Endothelial cell of umbilical vein (primary cell): ENCODE data around the gene HAGH. TPM values are rescaled to one million over a fixed set of nuclear protein-coding genes. Genes with fewer than 3 reads are reported as not detected.

Experiments used
- BruUV-seq: library from RNA; stranded (reverse); fragments of 400-500 nt; replicated peaks from 2 replicates; lab custom pipeline; 2021; lab: Mats Ljungman, UMichigan
- CTCF ChIA-PET: fragments of 300-600, 350-600 bp; sonication (Branson Sonifier 250); formaldehyde crosslinking; loops from one replicate; lab custom pipeline; 2021; ENCODE audit warnings: antibody characterized with exemption, inconsistent platforms; lab: Charles Lee
- POLR2A ChIA-PET: fragments of 300-600, 350-600 bp; sonication (Branson Sonifier 250); formaldehyde crosslinking; loops from one replicate; lab custom pipeline; 2021; ENCODE audit warnings: antibody characterized with exemption, inconsistent platforms; lab: Charles Lee
- DNase-seq: peaks from one replicate; pipeline ENCODE4 v3.0.0-alpha.2; 2011; ENCODE audit warnings: low read depth, low spot score
- FAIRE-seq: peaks from 2 replicates; lab custom pipeline; 2011; peaks lifted over from hg19 to GRCh38; lab: Jason Lieb, UNC
- H2AFZ ChIP-seq: 2 replicates; pipeline ENCODE4 v1.6.0; 2012; ENCODE audit warnings: low read depth, low read length, control low read depth, inconsistent platforms
- H3K27ac ChIP-seq: 2 replicates; pipeline ENCODE4 v1.5.1; 2011; ENCODE audit warnings: low read depth, mild to moderate bottlenecking, control low read depth, low read length, moderate library complexity; ENCODE audit not compliant: insufficient read depth
- H3K27me3 ChIP-seq, 2 experiments: 2 replicates each; pipeline versions ENCODE4 v1.6.0 to v1.6.1; 2011; ENCODE audit warnings: low read length in 2 of 2, mixed read lengths in 1 of 2; ENCODE audit not compliant: control insufficient read depth in 2 of 2, insufficient read depth in 2 of 2
- H3K36me3 ChIP-seq, 2 experiments: 2 replicates in 1 of 2; 3 replicates in 1 of 2; pipeline ENCODE4 v1.5.1; 2011; ENCODE audit warnings: low read length in 2 of 2, mild to moderate bottlenecking in 1 of 2, moderate library complexity in 1 of 2; ENCODE audit not compliant: control insufficient read depth in 2 of 2, insufficient read depth in 2 of 2; ENCODE audit errors: extremely low read depth in 1 of 2
- H3K4me1 ChIP-seq: 3 replicates; pipeline ENCODE4 v1.5.1; 2011; ENCODE audit warnings: mild to moderate bottlenecking, low read length; ENCODE audit not compliant: control insufficient read depth, insufficient read depth; ENCODE audit errors: extremely low read depth
- H3K4me2 ChIP-seq: 2 replicates; pipeline ENCODE4 v1.6.1; 2011; ENCODE audit warnings: low read length, control low read depth, mixed read lengths; ENCODE audit not compliant: insufficient read depth
- H3K4me3 ChIP-seq, 3 experiments: fragments of 200-600 bp in 1 of 3; sonication (generic), shearing (Covaris generic) in 1 of 3; replicated peaks in 1 of 3; 2 replicates each; pipeline ENCODE4 v1.5.1; 2011 to 2016; ENCODE audit warnings: control low read depth in 3 of 3, low read length in 3 of 3, mild to moderate bottlenecking in 2 of 3, inconsistent platforms in 1 of 3, low read depth in 1 of 3, moderate library complexity in 1 of 3; ENCODE audit not compliant: insufficient read depth in 1 of 3
- H3K79me2 ChIP-seq: 2 replicates; pipeline ENCODE4 v1.6.0; 2012; ENCODE audit warnings: low read length, inconsistent platforms; ENCODE audit not compliant: control insufficient read depth, insufficient read depth
- H3K9ac ChIP-seq: replicated peaks from 2 replicates; pipeline ENCODE3; 2011; ENCODE audit warnings: low read length, control low read depth; ENCODE audit not compliant: insufficient read depth; ENCODE audit errors: extremely low read depth
- H3K9me1 ChIP-seq: replicated peaks from 3 replicates; pipeline ENCODE4 v1.6.0; 2011; ENCODE audit warnings: mild to moderate bottlenecking, low read length; ENCODE audit not compliant: control insufficient read depth, insufficient read depth; ENCODE audit errors: extremely low read depth
- H3K9me3 ChIP-seq: replicated peaks from 2 replicates; pipeline ENCODE4 v1.5.1; 2012; ENCODE audit warnings: low read length, inconsistent platforms; ENCODE audit not compliant: control insufficient read depth, insufficient read depth
- H4K20me1 ChIP-seq: replicated peaks from 2 replicates; pipeline ENCODE3; 2011; ENCODE audit warnings: mild to moderate bottlenecking, low read length; ENCODE audit not compliant: control insufficient read depth, insufficient read depth; ENCODE audit errors: extremely low read depth
- EZH2 ChIP-seq: IDR thresholded peaks from 2 replicates; pipeline ENCODE4 v1.6.1; 2012; ENCODE audit warnings: borderline replicate concordance, low read depth, mild to moderate bottlenecking, moderate library complexity, low read length, inconsistent platforms; ENCODE audit not compliant: severe bottlenecking
- FOS ChIP-seq: IDR thresholded peaks from 2 replicates; pipeline ENCODE4 v1.6.1; 2011; ENCODE audit warnings: mild to moderate bottlenecking, low read length, moderate library complexity, borderline replicate concordance; ENCODE audit not compliant: insufficient read depth
- GATA2 ChIP-seq: IDR thresholded peaks from 2 replicates; pipeline ENCODE4 v1.7.0; 2011; ENCODE audit warnings: low read depth, mild to moderate bottlenecking, moderate library complexity, mixed read lengths, low read length; ENCODE audit not compliant: insufficient read length, insufficient read depth
- JUN ChIP-seq: IDR thresholded peaks from 2 replicates; pipeline ENCODE4 v1.6.1; 2011; ENCODE audit warnings: borderline replicate concordance, low read depth; ENCODE audit not compliant: insufficient read length, insufficient read depth
- MYC ChIP-seq: IDR thresholded peaks from one replicate; pipeline ENCODE4 v1.6.1; 2011; ENCODE audit warnings: mild to moderate bottlenecking, low read depth, low read length
- POLR2A ChIP-seq: IDR thresholded peaks from 2 replicates; pipeline ENCODE4 v1.6.1; 2012; ENCODE audit warnings: low read depth, mild to moderate bottlenecking, control low read depth, low read length
- POLR2AphosphoS5 ChIP-seq: IDR thresholded peaks from 2 replicates; pipeline ENCODE4 v1.6.1; 2012; ENCODE audit warnings: low read depth, mild to moderate bottlenecking, control low read depth, low read length, moderate library complexity; ENCODE audit not compliant: insufficient read depth
- dilution Hi-C: fragments of 300-500 bp; cut with MboI; formaldehyde crosslinking; loops from one replicate; pipeline ENCODE4 v1.15.0; 2019; ENCODE audit warnings: low sequenced_read_pairs; ENCODE audit not compliant: extremely low pct_ligation_motif_present
- intact Hi-C: fragments of 100-400 bp; cut with micrococcal nuclease; formaldehyde crosslinking; loops from one replicate; pipeline ENCODE4 v1.10.0; 2022
- polyA plus RNA-seq, 4 experiments: library from polyadenylated mRNA; depleted of rRNA in 3 of 4; stranded (reverse) in 3 of 4; unstranded in 1 of 4; fragments of >200 nt; gene quantifications; 2 replicates each; pipeline versions ENCODE4 v1.2.1 to v1.2.3, GENCODE V29; 2011 to 2012; ENCODE audit warnings: missing spikeins in 1 of 4
- total RNA-seq: library from RNA; stranded (reverse); gene quantifications from 2 replicates; pipeline ENCODE4 v1.2.3, GENCODE V29; 2021
- TF ChIP-seq, protein P1 (sequence below), 2 donors: IDR thresholded peaks; 1 replicate in 1 of 2; 2 replicates in 1 of 2; pipeline ENCODE4 v1.5.1; 2011; ENCODE audit warnings: low read length in 2 of 2, mild to moderate bottlenecking in 2 of 2, moderate library complexity in 2 of 2, control low read depth in 1 of 2, inconsistent platforms in 1 of 2, low read depth in 1 of 2; ENCODE audit not compliant: insufficient read depth in 1 of 2; ENCODE audit errors: extremely low read depth in 1 of 2
- TF ChIP-seq, protein P2 (sequence below): IDR thresholded peaks from 2 replicates; pipeline ENCODE4 v1.6.1; 2011; ENCODE audit not compliant: insufficient read depth, insufficient read length

The HAGH gene
- total and polyA plus RNA-seq, 2 donors (not counting 3 experiments of a cell fraction or from before 2014, with no cell fraction given), result 54.3 to 84.2 TPM

DNA sequence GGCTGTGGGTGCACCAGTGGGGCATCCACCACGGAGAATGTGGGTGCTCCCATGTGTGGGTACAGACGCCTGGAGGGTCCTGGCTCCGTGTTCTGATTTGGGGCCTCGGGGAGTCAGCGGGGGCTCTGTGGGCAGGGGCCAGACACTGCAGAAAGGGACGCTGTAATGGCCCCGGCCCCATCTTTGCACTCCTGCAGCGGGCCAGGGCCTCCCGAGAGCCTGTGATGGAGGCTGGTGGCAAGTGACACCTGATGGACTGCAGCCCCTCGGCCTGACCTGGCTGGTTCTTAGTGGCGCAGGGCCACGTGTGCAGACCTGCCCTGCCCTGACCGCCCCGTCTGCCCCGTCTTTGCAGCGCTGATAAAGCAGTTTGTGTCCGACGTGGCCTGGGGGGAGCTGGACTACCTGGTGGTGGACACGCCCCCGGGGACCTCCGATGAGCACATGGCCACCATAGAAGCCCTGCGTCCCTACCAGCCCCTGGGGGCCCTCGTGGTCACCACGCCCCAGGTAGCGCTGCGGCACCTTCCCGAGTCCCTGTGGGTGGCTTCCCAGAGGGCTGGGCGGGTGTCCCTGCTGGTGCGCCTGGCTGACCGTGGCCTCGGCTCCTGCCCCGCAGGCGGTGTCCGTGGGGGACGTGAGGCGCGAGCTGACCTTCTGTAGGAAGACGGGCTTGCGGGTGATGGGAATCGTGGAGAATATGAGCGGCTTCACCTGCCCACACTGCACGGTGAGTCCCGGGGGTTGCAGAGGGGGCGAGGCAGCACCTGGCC, 39.1 kb downstream of the HAGH start:
- intact Hi-C loops, result loop anchor here (10.0 kb wide), 1 partner anchor 483 kb away; the partner anchor contains the start of gene UBE2I

More for the DNA sequence above, 39.1 kb downstream of the HAGH start:
- Histone ChIP-seq H2AFZ (no peak overlapping the region), H3K27me3 (no peaks in the 10 kb centered on the region), H3K9me1 (no peaks in the 10 kb centered on the region), H3K79me2 (peaks cover 25% of the 10 kb centered on the region), H3K27ac (no peak overlapping the region), H3K4me2 (no peak overlapping the region), H4K20me1 (no peaks in the 10 kb centered on the region), H3K9me3 (no peaks in the 10 kb centered on the region), H3K4me1 (peaks cover 5% of the 10 kb centered on the region), H3K4me3 (no peak overlapping the region), H3K9ac (no peak overlapping the region), H3K36me3 (peaks cover 0 to 23% of the 10 kb centered on the region in 2 experiments)
- ChIA-PET POLR2A (no interaction called here), CTCF (no interaction called here)
- no peak for DNase-seq
- dilution Hi-C loops, result no loop called here
- no TSS peak for BruUV-seq
- TF ChIP-seq MYC (no peak), JUN (no peak), POLR2A (no peak), POLR2AphosphoS5 (no peak), GATA2 (no peak), EZH2 (no peak), FOS (no peak)
- TF ChIP-seq, protein P1, sequence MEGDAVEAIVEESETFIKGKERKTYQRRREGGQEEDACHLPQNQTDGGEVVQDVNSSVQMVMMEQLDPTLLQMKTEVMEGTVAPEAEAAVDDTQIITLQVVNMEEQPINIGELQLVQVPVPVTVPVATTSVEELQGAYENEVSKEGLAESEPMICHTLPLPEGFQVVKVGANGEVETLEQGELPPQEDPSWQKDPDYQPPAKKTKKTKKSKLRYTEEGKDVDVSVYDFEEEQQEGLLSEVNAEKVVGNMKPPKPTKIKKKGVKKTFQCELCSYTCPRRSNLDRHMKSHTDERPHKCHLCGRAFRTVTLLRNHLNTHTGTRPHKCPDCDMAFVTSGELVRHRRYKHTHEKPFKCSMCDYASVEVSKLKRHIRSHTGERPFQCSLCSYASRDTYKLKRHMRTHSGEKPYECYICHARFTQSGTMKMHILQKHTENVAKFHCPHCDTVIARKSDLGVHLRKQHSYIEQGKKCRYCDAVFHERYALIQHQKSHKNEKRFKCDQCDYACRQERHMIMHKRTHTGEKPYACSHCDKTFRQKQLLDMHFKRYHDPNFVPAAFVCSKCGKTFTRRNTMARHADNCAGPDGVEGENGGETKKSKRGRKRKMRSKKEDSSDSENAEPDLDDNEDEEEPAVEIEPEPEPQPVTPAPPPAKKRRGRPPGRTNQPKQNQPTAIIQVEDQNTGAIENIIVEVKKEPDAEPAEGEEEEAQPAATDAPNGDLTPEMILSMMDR (IDR thresholded peaks at IDR 0.05; ENCODE audit: extremely low read depth in 1 of 2, insufficient read depth in 1 of 2, low read depth in 1 of 2, low read length in 2 of 2), result no peak
- TF ChIP-seq, protein P2, sequence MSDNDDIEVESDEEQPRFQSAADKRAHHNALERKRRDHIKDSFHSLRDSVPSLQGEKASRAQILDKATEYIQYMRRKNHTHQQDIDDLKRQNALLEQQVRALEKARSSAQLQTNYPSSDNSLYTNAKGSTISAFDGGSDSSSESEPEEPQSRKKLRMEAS, result no peak
- no peak for FAIRE-seq
